ENCODE data around the gene CEP70.

GRCh38 chr3:138539352-138539751 is 54.7 kb downstream of the CEP70 start:
- no peak for TF ChIP-seq POLR2A (IDR thresholded peaks at IDR 0.05; ENCODE audit: low read depth, low read length)
- no peak for TF ChIP-seq SPI1 (IDR thresholded peaks at IDR 0.05; ENCODE audit: borderline replicate concordance, insufficient read depth, low read depth, low read length)
- TF ChIP-seq MAX (IDR thresholded peaks at IDR 0.05; ENCODE audit: low read depth, low read length), result no peak

Measured in GM12878 (cell line).